GM23338 (cell line): ENCODE results near the gene BCL2. TPM values are rescaled to one million over a fixed set of nuclear protein-coding genes. Genes with fewer than 3 reads are reported as not detected.

Source experiments
- ATAC-seq: fragments of 200-7000 bp; cut with Tn5 transposase; 3 replicates; pipeline ENCODE4 v1.9.1; 2020
- DNase-seq: peaks from one replicate; pipeline ENCODE4 v3.0.0-alpha.2; 2015; ENCODE audit warnings: low spot score
- H2AFZ ChIP-seq: fragments of 200-600 bp; sonication (generic); 2 replicates; pipeline ENCODE4 v1.8.0; 2016; ENCODE audit warnings: antibody characterized with exemption, mild to moderate bottlenecking, moderate library complexity
- H3F3A ChIP-seq: fragments of 200-600 bp; sonication (generic); replicated peaks from 2 replicates; pipeline ENCODE4 v1.8.0; 2017; ENCODE audit warnings: antibody characterized with exemption, mixed run types, low read depth
- H3K27ac ChIP-seq: fragments of 200-600 bp; sonication (generic); 2 replicates; pipeline ENCODE4 v1.6.1; 2016; ENCODE audit warnings: low read depth
- H3K27me3 ChIP-seq: fragments of 200-600 bp; sonication (generic); 2 replicates; pipeline ENCODE4 v1.8.0; 2016; ENCODE audit warnings: mild to moderate bottlenecking, mixed run types, moderate library complexity; ENCODE audit not compliant: insufficient read depth
- H3K36me3 ChIP-seq: fragments of 200-600 bp; sonication (generic); 2 replicates; pipeline ENCODE4 v1.8.0; 2016; ENCODE audit warnings: mild to moderate bottlenecking; ENCODE audit not compliant: insufficient read depth
- H3K4me1 ChIP-seq: fragments of 200-600 bp; sonication (generic); 2 replicates; pipeline ENCODE4 v1.8.0; 2016; ENCODE audit warnings: mild to moderate bottlenecking, moderate library complexity; ENCODE audit not compliant: insufficient read depth
- H3K4me2 ChIP-seq: fragments of 200-600 bp; sonication (generic); 2 replicates; pipeline ENCODE4 v1.7.1; 2017; ENCODE audit warnings: mixed run types
- H3K4me3 ChIP-seq: fragments of 200-600 bp; sonication (generic); 2 replicates; pipeline ENCODE4 v1.6.1; 2016; ENCODE audit warnings: mixed run types
- H3K79me2 ChIP-seq: fragments of 200-600 bp; sonication (generic); replicated peaks from 2 replicates; pipeline ENCODE4 v1.8.0; 2017; ENCODE audit warnings: mild to moderate bottlenecking; ENCODE audit not compliant: insufficient read depth
- H3K9me2 ChIP-seq: fragments of 200-600 bp; sonication (generic); 2 replicates; pipeline ENCODE4 v1.8.0; 2017; ENCODE audit not compliant: insufficient read depth
- H4K20me1 ChIP-seq: fragments of 200-600 bp; sonication (generic); replicated peaks from 2 replicates; pipeline ENCODE4 v1.8.0; 2017; ENCODE audit warnings: mild to moderate bottlenecking; ENCODE audit not compliant: insufficient read depth
- H3K27ac Mint-ChIP-seq: 2 replicates; pipeline ENCODE4 v1.8.0; 2020; ENCODE audit warnings: inconsistent platforms, mild to moderate bottlenecking, moderate library complexity, mixed read lengths
- H3K27me3 Mint-ChIP-seq: 3 replicates; pipeline ENCODE4 v1.8.0; 2022; ENCODE audit warnings: low read depth, mild to moderate bottlenecking, moderate library complexity, mixed read lengths, inconsistent platforms; ENCODE audit not compliant: insufficient read depth, poor library complexity
- H3K36me3 Mint-ChIP-seq: 3 replicates; pipeline ENCODE4 v1.8.0; 2021; ENCODE audit warnings: low read depth, mild to moderate bottlenecking, inconsistent platforms, moderate library complexity, mixed read lengths
- H3K4me1 Mint-ChIP-seq: 3 replicates; pipeline ENCODE4 v1.8.0; 2020; ENCODE audit warnings: mild to moderate bottlenecking, inconsistent platforms, mixed read lengths
- H3K4me3 Mint-ChIP-seq: 3 replicates; pipeline ENCODE4 v1.8.0; 2021; ENCODE audit warnings: moderate library complexity, mild to moderate bottlenecking, inconsistent platforms, mixed read lengths
- H3K9me3 Mint-ChIP-seq: 3 replicates; pipeline ENCODE4 v1.8.0; 2020; ENCODE audit warnings: moderate library complexity, mild to moderate bottlenecking, inconsistent platforms, mixed read lengths
- CREB1 ChIP-seq: fragments of 250-450 bp; sonication (Bioruptor Pico); IDR thresholded peaks from 2 replicates; pipeline ENCODE4 v1.5.0; 2020; ENCODE audit warnings: low read depth, mild to moderate bottlenecking, moderate library complexity
- CTCF ChIP-seq, 2 experiments: fragments of 200-600 bp in 1 of 2; sonication (generic) in 1 of 2; conservative IDR thresholded peaks; 2 replicates each; pipeline versions ENCODE4 v1.5.1 to v1.6.1; 2016 to 2017; ENCODE audit warnings: antibody characterized with exemption in 2 of 2, low read depth in 2 of 2, mild to moderate bottlenecking in 2 of 2, moderate library complexity in 1 of 2
- ETS1 ChIP-seq: IDR thresholded peaks from 2 replicates; pipeline ENCODE4 v1.6.1; 2016; ENCODE audit warnings: antibody characterized with exemption
- EZH2 ChIP-seq: fragments of 200-600 bp; sonication (generic); IDR thresholded peaks from one replicate; pipeline ENCODE4 v1.8.0; 2017; ENCODE audit warnings: antibody characterized with exemption, mild to moderate bottlenecking, low read depth; ENCODE audit not compliant: unreplicated experiment
- EZH2phosphoT487 ChIP-seq: fragments of 200-600 bp; sonication (generic); IDR thresholded peaks from one replicate; pipeline ENCODE4 v1.8.1; 2018; ENCODE audit warnings: antibody characterized with exemption; ENCODE audit not compliant: unreplicated experiment
- JUNB ChIP-seq: IDR thresholded peaks from one replicate; pipeline ENCODE4 v1.6.1; 2016; ENCODE audit warnings: antibody characterized with exemption; ENCODE audit not compliant: unreplicated experiment
- NANOG ChIP-seq: IDR thresholded peaks from 2 replicates; pipeline ENCODE4 v1.6.1; 2016; ENCODE audit warnings: antibody characterized with exemption, borderline replicate concordance
- POLR2AphosphoS5 ChIP-seq: IDR thresholded peaks from 2 replicates; pipeline ENCODE4 v1.6.1; 2016; ENCODE audit warnings: antibody characterized with exemption, low read depth
- REST ChIP-seq: IDR thresholded peaks from one replicate; pipeline ENCODE4 v1.6.1; 2018; ENCODE audit warnings: antibody characterized with exemption; ENCODE audit not compliant: unreplicated experiment
- STAT1 ChIP-seq: IDR thresholded peaks from one replicate; pipeline ENCODE4 v1.6.1; 2016; ENCODE audit warnings: antibody characterized with exemption; ENCODE audit not compliant: unreplicated experiment
- ZNF114 ChIP-seq: fragments of 250-450 bp; sonication (Bioruptor Pico); IDR thresholded peaks from 2 replicates; pipeline ENCODE4 v1.5.0; 2020; ENCODE audit warnings: mild to moderate bottlenecking, moderate library complexity
- ZNF331 ChIP-seq: fragments of 250-450 bp; sonication (Bioruptor Pico); IDR thresholded peaks from 2 replicates; pipeline ENCODE4 v1.5.0; 2020; ENCODE audit warnings: low read depth, mild to moderate bottlenecking, moderate library complexity
- ZNF462 ChIP-seq: fragments of 250-450 bp; sonication (Bioruptor Pico); IDR thresholded peaks from 2 replicates; pipeline ENCODE4 v1.5.0; 2020; ENCODE audit warnings: mild to moderate bottlenecking, moderate library complexity
- polyA plus RNA-seq: library from polyadenylated mRNA; unstranded; fragments of >200 nt; fragmentation: Nextera tagmentation; extraction: Ambion mirVana; gene quantifications from 2 replicates; pipeline ENCODE4 v1.2.1, GENCODE V29; 2016
- total RNA-seq: library from RNA; depleted of rRNA; stranded (reverse); fragments of >200 nt; shearing (Covaris generic); gene quantifications from 2 replicates; pipeline ENCODE4 v1.2.3, GENCODE V29; 2014

BCL2 gene
- total and polyA plus RNA-seq, 2 experiments from 2014 or later = 1.2 to 4.0 TPM

- Mint-ChIP-seq H3K4me1 (no peaks in the 10 kb centered on the region), H3K36me3 (no peaks in the 10 kb centered on the region), H3K27me3 (no peaks in the 10 kb centered on the region), H3K9me3 (peaks cover 3% of the 10 kb centered on the region; the same call in 1 of the 3 replicates), H3K4me3 (no peak overlapping the region), H3K27ac (no peak overlapping the region)
- Histone ChIP-seq H4K20me1 (no peaks in the 10 kb centered on the region), H3F3A (no peaks in the 10 kb centered on the region), H2AFZ (no peak overlapping the region), H3K4me2 (no peak overlapping the region), H3K36me3 (no peaks in the 10 kb centered on the region), H3K9me2 (0 out of 2 replicates have a peak, but pooled peaks cover 6% of the 10 kb centered on the region), H3K4me3 (no peak overlapping the region), H3K27ac (no peak overlapping the region), H3K79me2 (no peaks in the 10 kb centered on the region), H3K4me1 (no peaks in the 10 kb centered on the region), H3K27me3 (no peaks in the 10 kb centered on the region)
- ATAC-seq (no peak), DNase-seq (no peak)
- no peak for TF ChIP-seq JUNB
- TF ChIP-seq REST = no peak
- no peak for TF ChIP-seq POLR2AphosphoS5
- no peak for TF ChIP-seq ZNF462 (CRISPR knock-in tag)
- TF ChIP-seq EZH2phosphoT487 = no peak
- TF ChIP-seq STAT1 = no peak
- TF ChIP-seq CREB1 (CRISPR knock-in tag) = no peak
- TF ChIP-seq ZNF114 = no peak
- no peak for TF ChIP-seq NANOG
- TF ChIP-seq ZNF331 (CRISPR knock-in tag) = no peak
- no peak for TF ChIP-seq CTCF (conservative IDR thresholded peaks at IDR 0.05; ENCODE audit: low read depth in 2 of 2)
- TF ChIP-seq ETS1 = no peak
- no peak for TF ChIP-seq EZH2
Measured at GRCh38 chr18:63253014-63253413, 66.6 kb downstream of the BCL2 start.
